ENCODE results near the gene INPP5J.

DNA sequence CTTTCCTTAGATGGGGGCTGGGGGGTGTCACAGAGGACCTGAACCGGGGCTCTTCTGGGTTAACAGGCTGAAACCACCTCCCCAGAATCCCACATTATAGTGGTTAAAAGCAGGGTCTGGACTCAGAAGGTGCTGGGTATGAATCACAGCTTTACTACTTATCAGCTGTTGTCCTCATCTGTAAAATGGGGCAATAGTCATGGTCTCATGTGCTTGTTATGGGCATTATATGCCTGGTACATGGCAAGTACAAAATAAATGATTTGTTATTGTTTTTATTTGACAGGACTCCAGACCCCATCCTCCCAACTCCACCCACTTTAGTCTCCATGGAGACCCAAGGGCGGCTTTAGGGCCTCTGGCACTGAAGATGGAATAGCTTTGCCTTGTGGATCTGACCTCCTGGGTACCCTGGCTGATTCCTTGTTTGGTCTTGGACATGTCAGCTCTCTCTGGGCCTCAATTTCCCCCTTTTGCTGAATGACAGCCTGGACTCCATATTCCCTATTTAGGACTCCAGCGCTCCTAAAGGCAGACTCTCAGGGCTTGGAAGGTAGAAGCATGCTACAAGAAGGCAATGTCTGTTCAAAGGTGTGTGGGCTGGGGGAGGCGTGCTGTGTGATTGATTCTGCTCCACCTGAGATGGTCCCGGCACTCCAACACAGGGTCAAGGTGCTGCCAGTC is 42.5 kb upstream of the INPP5J start:
- TF ChIP-seq POLR2AphosphoS5 (IDR thresholded peaks at IDR 0.05) (no peak), POLR2A (IDR thresholded peaks at IDR 0.05) (no peak)

Data from spleen (tissue), 3 donors.